ENCODE data around the gene GGTLC2. TPM values are rescaled to one million over a fixed set of nuclear protein-coding genes. Genes with fewer than 3 reads are reported as not detected.

The GGTLC2 gene
- total RNA-seq, 5 donors from 2014 or later (not counting 1 experiment from before 2014, with no cell fraction given) = not detected

- DNase-seq (no peak), ATAC-seq (replicated peaks in 1 of 4) (no peak)
- Histone ChIP-seq H3K4me3 (ENCODE audit: control insufficient read depth in 1 of 2, extremely low read depth in 1 of 2, low read length in 1 of 2) (no peak overlapping the region), H3K9me3 (no peaks in the 10 kb centered on the region), H3K27me3 (replicated peaks in 1 of 2; ENCODE audit: control insufficient read depth in 2 of 2, extremely low read depth in 1 of 2, insufficient read depth in 2 of 2, low read length in 1 of 2) (peaks cover 0 to 22% of the 10 kb centered on the region in 2 experiments), H3K4me1 (ENCODE audit: control insufficient read depth in 1 of 2, extremely low read depth in 1 of 2, insufficient read depth in 2 of 2, low read length in 2 of 2) (no peaks in the 10 kb centered on the region), H3K27ac (ENCODE audit: low read length) (no peak overlapping the region), H3K36me3 (ENCODE audit: control insufficient read depth in 2 of 2, extremely low read depth in 1 of 2, insufficient read depth in 1 of 2, low read length in 1 of 2) (no peaks in the 10 kb centered on the region)
- no peak overlapping the region for H3K27ac Mint-ChIP-seq
- H3K4me3 Mint-ChIP-seq = no peak overlapping the region
- H3K4me1 Mint-ChIP-seq = no peaks in the 10 kb centered on the region
- POLR2A ChIA-PET = no interaction called here
- no peaks in the 10 kb centered on the region for H3K36me3 Mint-ChIP-seq
- H3K9me3 Mint-ChIP-seq = no peaks in the 10 kb centered on the region
- peaks cover 0 to 2% of the 10 kb centered on the region in 2 donors for H3K27me3 Mint-ChIP-seq
- CTCF ChIA-PET = no interaction called here
- WGBS (ENCODE audit: insufficient coverage) = 72% methylated on average over 12 of the region's 14 CpGs
These were observed 19.7 kb downstream of the GGTLC2 start for GRCh38 chr22:22663861-22664800.

- H3K9me3 ChIP-seq = no peaks in the 10 kb centered on the region
- H3K4me1 ChIP-seq (ENCODE audit: control insufficient read depth in 1 of 2, extremely low read depth in 1 of 2, insufficient read depth in 2 of 2, low read length in 2 of 2) = no peaks in the 10 kb centered on the region
- Mint-ChIP-seq H3K36me3 (no peaks in the 10 kb centered on the region), H3K27ac (no peak overlapping the region), H3K4me1 (no peaks in the 10 kb centered on the region), H3K4me3 (no peak overlapping the region), H3K9me3 (peaks cover 0 to 4% (median 0%) of the 10 kb centered on the region in 3 donors), H3K27me3 (peaks cover 0 to 2% of the 10 kb centered on the region in 2 donors)
- POLR2A ChIA-PET = interaction anchor here (0.5 kb wide), 2 partner anchors 11 to 959 kb away, joined by 3 to 4 read pairs; no protein-coding TSS in a partner anchor
- ATAC-seq (replicated peaks in 1 of 4) (peak in 1 of 4 experiments; percentile 29), DNase-seq (peak in 8 of 35 experiments; percentile 2 to 16 (median 6))
- H3K27me3 ChIP-seq (replicated peaks in 1 of 2; ENCODE audit: control insufficient read depth in 2 of 2, extremely low read depth in 1 of 2, insufficient read depth in 2 of 2, low read length in 1 of 2) = peaks cover 0 to 17% of the 10 kb centered on the region in 2 experiments
- WGBS (ENCODE audit: insufficient coverage) = 39% methylated on average over 3 of the region's 7 CpGs
- H3K36me3 ChIP-seq (ENCODE audit: control insufficient read depth in 2 of 2, extremely low read depth in 1 of 2, insufficient read depth in 1 of 2, low read length in 1 of 2) = no peaks in the 10 kb centered on the region
- no peak overlapping the region for H3K4me3 ChIP-seq (ENCODE audit: control insufficient read depth in 1 of 2, extremely low read depth in 1 of 2, low read length in 1 of 2)
- CTCF ChIA-PET = interaction anchor here (0.6 to 1.3 kb wide), 4 partner anchors 76 to 290 kb away, joined by 3 read pairs; no protein-coding TSS in a partner anchor
- H3K27ac ChIP-seq (ENCODE audit: low read length) = no peak overlapping the region
These were observed 22.1 kb downstream of the GGTLC2 start for GRCh38 chr22:22666307-22667091.

GRCh38 chr22:22667966-22668880, 23.8 kb downstream of the GGTLC2 start:
- Histone ChIP-seq H3K27ac (ENCODE audit: low read length) (no peak overlapping the region), H3K4me3 (ENCODE audit: control insufficient read depth in 1 of 2, extremely low read depth in 1 of 2, low read length in 1 of 2) (no peak overlapping the region), H3K4me1 (ENCODE audit: control insufficient read depth in 1 of 2, extremely low read depth in 1 of 2, insufficient read depth in 2 of 2, low read length in 2 of 2) (no peaks in the 10 kb centered on the region), H3K27me3 (replicated peaks in 1 of 2; ENCODE audit: control insufficient read depth in 2 of 2, extremely low read depth in 1 of 2, insufficient read depth in 2 of 2, low read length in 1 of 2) (peaks cover 0 to 20% of the 10 kb centered on the region in 2 experiments), H3K36me3 (ENCODE audit: control insufficient read depth in 2 of 2, extremely low read depth in 1 of 2, insufficient read depth in 1 of 2, low read length in 1 of 2) (no peaks in the 10 kb centered on the region), H3K9me3 (no peaks in the 10 kb centered on the region)
- no peak overlapping the region for H3K4me3 Mint-ChIP-seq
- H3K27ac Mint-ChIP-seq = no peak overlapping the region
- peaks cover 0 to 4% (median 0%) of the 10 kb centered on the region in 3 donors for H3K9me3 Mint-ChIP-seq
- H3K27me3 Mint-ChIP-seq = peaks cover 0 to 10% of the 10 kb centered on the region in 2 donors
- WGBS (ENCODE audit: insufficient coverage) = 79% methylated on average over 9 of the region's 11 CpGs
- ChIA-PET POLR2A (no interaction called here), CTCF (no interaction called here)
- no peaks in the 10 kb centered on the region for H3K36me3 Mint-ChIP-seq
- no peak for DNase-seq
- H3K4me1 Mint-ChIP-seq = no peaks in the 10 kb centered on the region
- ATAC-seq (replicated peaks in 1 of 4) = no peak

GRCh38 chr22:22669093-22669492, 24.7 kb downstream of the GGTLC2 start:
- Histone ChIP-seq H3K27me3 (replicated peaks in 1 of 2; ENCODE audit: control insufficient read depth in 2 of 2, extremely low read depth in 1 of 2, insufficient read depth in 2 of 2, low read length in 1 of 2) (peaks cover 0 to 24% of the 10 kb centered on the region in 2 experiments), H3K27ac (ENCODE audit: low read length) (no peak overlapping the region), H3K36me3 (ENCODE audit: control insufficient read depth in 2 of 2, extremely low read depth in 1 of 2, insufficient read depth in 1 of 2, low read length in 1 of 2) (no peaks in the 10 kb centered on the region), H3K4me3 (ENCODE audit: control insufficient read depth in 1 of 2, extremely low read depth in 1 of 2, low read length in 1 of 2) (no peak overlapping the region), H3K4me1 (ENCODE audit: control insufficient read depth in 1 of 2, extremely low read depth in 1 of 2, insufficient read depth in 2 of 2, low read length in 2 of 2) (no peaks in the 10 kb centered on the region), H3K9me3 (no peaks in the 10 kb centered on the region)
- DNase-seq (no peak), ATAC-seq (replicated peaks in 1 of 4) (no peak)
- Mint-ChIP-seq H3K4me3 (no peak overlapping the region), H3K27ac (no peak overlapping the region), H3K27me3 (peaks cover 4 to 14% of the 10 kb centered on the region in 2 donors), H3K4me1 (no peaks in the 10 kb centered on the region), H3K36me3 (no peaks in the 10 kb centered on the region), H3K9me3 (peaks cover 0 to 4% (median 0%) of the 10 kb centered on the region in 3 donors)
- ChIA-PET POLR2A (no interaction called here), CTCF (no interaction called here)
- 80% methylated on average over 2 of the region's 2 CpGs for WGBS (ENCODE audit: insufficient coverage)

GRCh38 chr22:22670076-22670795, 25.8 kb downstream of the GGTLC2 start:
- no peak for DNase-seq
- H3K4me3 Mint-ChIP-seq = no peak overlapping the region
- no peaks in the 10 kb centered on the region for H3K4me1 ChIP-seq (ENCODE audit: control insufficient read depth in 1 of 2, extremely low read depth in 1 of 2, insufficient read depth in 2 of 2, low read length in 2 of 2)

More at GRCh38 chr22:22670076-22670795, 25.8 kb downstream of the GGTLC2 start:
- ChIA-PET POLR2A (no interaction called here), CTCF (no interaction called here)
- H3K27ac Mint-ChIP-seq = no peak overlapping the region
- Histone ChIP-seq H3K27me3 (replicated peaks in 1 of 2; ENCODE audit: control insufficient read depth in 2 of 2, extremely low read depth in 1 of 2, insufficient read depth in 2 of 2, low read length in 1 of 2) (peaks cover 0 to 20% of the 10 kb centered on the region in 2 experiments), H3K4me3 (ENCODE audit: control insufficient read depth in 1 of 2, extremely low read depth in 1 of 2, low read length in 1 of 2) (no peak overlapping the region), H3K27ac (ENCODE audit: low read length) (no peak overlapping the region), H3K36me3 (ENCODE audit: control insufficient read depth in 2 of 2, extremely low read depth in 1 of 2, insufficient read depth in 1 of 2, low read length in 1 of 2) (no peaks in the 10 kb centered on the region), H3K9me3 (no peaks in the 10 kb centered on the region)
- no peaks in the 10 kb centered on the region for H3K4me1 Mint-ChIP-seq
- WGBS (ENCODE audit: insufficient coverage) = 67% methylated on average over 2 of the region's 4 CpGs
- ATAC-seq (replicated peaks in 1 of 4) = no peak
- H3K9me3 Mint-ChIP-seq = peaks cover 0 to 4% (median 0%) of the 10 kb centered on the region in 3 donors
- peaks cover 6 to 19% of the 10 kb centered on the region in 2 donors for H3K27me3 Mint-ChIP-seq
- H3K36me3 Mint-ChIP-seq = no peaks in the 10 kb centered on the region
